Right lobe of liver (tissue), 6 donors: ENCODE data around the gene TEX35. TPM values are rescaled to one million over a fixed set of nuclear protein-coding genes. Genes with fewer than 3 reads are reported as not detected.
A peak's percentile ranks its signal among the peaks of the same experiment; 100 is the strongest.

ENCODE experiments used
- ATAC-seq, 4 donors: fragments of 200-7000 bp; cut with Tn5 transposase; one replicate each; pipeline ENCODE4 v1.9.1; 2020; ENCODE audit warnings: mild to moderate bottlenecking in 4 of 4, moderate library complexity in 4 of 4
- DNase-seq, 3 donors: peaks; one replicate each; pipeline ENCODE4 v3.0.0-alpha.2; 2020
- H3K27ac ChIP-seq, 3 donors: fragments of 200-600 bp; one replicate each; pipeline ENCODE4 v1.8.0; 2022
- H3K27me3 ChIP-seq, 2 donors: fragments of 200-600 bp; one replicate each; pipeline ENCODE4 v1.8.0; 2022
- H3K36me3 ChIP-seq, 4 donors: fragments of 200-600 bp; sonication (generic) in 1 of 4; one replicate each; pipeline versions ENCODE4 v1.5.1 to v1.8.0; 2017 to 2022; ENCODE audit warnings: control low read depth in 1 of 4
- H3K4me1 ChIP-seq, 4 donors: fragments of 200-600 bp; sonication (generic) in 1 of 4; one replicate each; pipeline versions ENCODE4 v1.5.1 to v1.8.0; 2017 to 2022; ENCODE audit warnings: control low read depth in 1 of 4
- H3K4me3 ChIP-seq, 3 donors: fragments of 200-600 bp; one replicate each; pipeline ENCODE4 v1.8.0; 2022
- H3K9me3 ChIP-seq, 4 donors: fragments of 200-600 bp; sonication (generic) in 1 of 4; one replicate each; pipeline versions ENCODE4 v1.5.1 to v1.8.0; 2017 to 2022; ENCODE audit warnings: control low read depth in 1 of 4
- CTCF ChIP-seq, 4 donors: fragments of 200-600 bp in 3 of 4; fragments of 450-650 bp in 1 of 4; IDR thresholded peaks; one replicate each; pipeline versions ENCODE4 v1.5.1 to v1.8.0; 2016 to 2022; ENCODE audit warnings: antibody characterized with exemption in 4 of 4, mild to moderate bottlenecking in 2 of 4
- POLR2A ChIP-seq: fragments of 450-650 bp; IDR thresholded peaks from one replicate; pipeline ENCODE4 v1.6.1; 2017; ENCODE audit warnings: antibody characterized with exemption, mild to moderate bottlenecking
- WGBS: methylation state at CpG from one replicate; pipeline ENCODE4 v1.1.6; 2018; ENCODE audit warnings: low coverage, low lambda C conversion rate; ENCODE audit not compliant: insufficient coverage; ENCODE audit errors: missing lambda C conversion rate; 5-methylcytosine and 5-hydroxymethylcytosine counted together
- intact Hi-C, 2 donors: fragments of 100-400 bp; cut with DNase I; formaldehyde crosslinking; loops; one replicate each; pipeline versions ENCODE4 v1.11.2 to v1.14.1; 2022
- total RNA-seq, 6 experiments: library from RNA; depleted of rRNA in 2 of 6; stranded (reverse); fragments of >200 nt in 2 of 6; fragmentation: NEBNext Ultra II Directional in 3 of 6; extraction: Animal tissue kit (Norgen Biotek cat#: 25700) in 3 of 6; gene quantifications; one replicate each; pipeline versions ENCODE4 v1.1.0 to v1.2.4, GENCODE V29; 2016 to 2023
- donor health status: DM: no; HTN: yes; CAD: no.
- donor health status: DM: no; HTN: no; CAD: no.
- donor health status: DM: no; HTN: no; CAD: no.
- donor health status: DM: no; HTN: yes; CAD: no.
- donor health status: DM: no; HTN: yes; CAD: no.

The TEX35 gene
- total RNA-seq, 6 experiments from 2014 or later = not detected

DNA sequence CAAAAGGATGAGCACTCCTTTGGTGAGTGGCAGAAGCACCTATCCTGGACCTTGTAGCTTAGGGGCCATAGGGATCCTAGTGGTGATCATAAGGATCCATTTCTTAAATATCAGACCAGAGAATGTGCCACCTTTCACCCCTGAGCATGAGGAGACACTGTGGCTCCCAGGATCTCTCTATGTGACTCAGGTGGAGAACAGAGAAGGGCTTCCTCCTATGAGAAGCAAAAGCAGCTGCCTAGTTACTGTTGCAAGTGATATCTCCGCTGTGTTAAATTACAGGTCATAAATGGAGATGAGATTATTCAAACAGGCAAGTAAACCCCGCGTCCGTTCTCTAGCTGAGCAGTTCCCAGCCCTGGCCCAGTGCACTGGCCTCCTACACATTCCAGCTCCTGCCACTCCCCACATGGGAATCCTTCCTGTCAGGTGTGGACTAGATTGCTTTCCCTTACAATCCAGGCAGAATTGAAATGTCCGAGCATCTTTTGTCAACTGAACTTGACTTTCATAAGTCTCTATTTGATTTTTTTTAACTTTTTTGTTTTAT lies 42.4 kb upstream of the TEX35 start:
- peak in 1 of 4 donors; percentile 30 for ATAC-seq
- no peaks in the 10 kb centered on the region for H3K4me1 ChIP-seq
- H3K27ac ChIP-seq = no peak overlapping the region
- H3K36me3 ChIP-seq = peaks cover 0 to 13% (median 4%) of the 10 kb centered on the region in 4 donors
- no peaks in the 10 kb centered on the region for H3K27me3 ChIP-seq
- intact Hi-C loops = no loop called here
- WGBS = 54% methylated on average over 1 of the region's 5 CpGs
- H3K9me3 ChIP-seq = no peaks in the 10 kb centered on the region
- H3K4me3 ChIP-seq = no peak overlapping the region
- no peak for TF ChIP-seq CTCF (IDR thresholded peaks at IDR 0.05)
- no peak for TF ChIP-seq POLR2A
- DNase-seq = no peak

- intact Hi-C loops = no loop called here
- ATAC-seq = no peak
- Histone ChIP-seq H3K36me3 (peaks cover 0 to 5% (median 2%) of the 10 kb centered on the region in 4 donors), H3K4me1 (no peaks in the 10 kb centered on the region), H3K27ac (no peak overlapping the region), H3K4me3 (no peak overlapping the region), H3K27me3 (no peaks in the 10 kb centered on the region), H3K9me3 (no peaks in the 10 kb centered on the region)
- TF ChIP-seq POLR2A (no peak), CTCF (IDR thresholded peaks at IDR 0.05) (no peak)
- DNase-seq = no peak
Measured at GRCh38 chr1:178472531-178472930, 40.4 kb upstream of the TEX35 start.

DNA sequence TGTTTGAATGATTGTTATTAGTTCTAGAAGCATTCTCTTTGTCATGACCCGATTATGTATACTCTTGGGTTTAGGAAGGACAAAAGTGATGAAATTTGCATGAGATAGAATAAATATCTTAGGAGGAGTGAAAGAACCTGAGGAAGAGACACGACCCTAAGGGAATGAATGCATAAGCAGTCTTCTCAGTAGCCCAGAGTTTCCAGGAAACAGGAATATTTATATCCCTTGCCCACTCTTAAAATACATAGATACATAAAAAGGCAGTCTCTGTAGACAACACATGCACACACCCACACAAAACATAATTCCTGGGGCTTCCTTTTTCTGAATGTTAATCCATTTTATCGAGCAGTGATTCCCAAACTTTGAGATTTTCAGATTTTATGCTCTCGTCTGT lies 35.5 kb upstream of the TEX35 start:
- Histone ChIP-seq H3K36me3 (peaks cover 0 to 4% (median 0%) of the 10 kb centered on the region in 4 donors), H3K9me3 (no peaks in the 10 kb centered on the region), H3K4me1 (no peaks in the 10 kb centered on the region), H3K4me3 (no peak overlapping the region), H3K27me3 (no peaks in the 10 kb centered on the region), H3K27ac (no peak overlapping the region)
- DNase-seq (no peak), ATAC-seq (no peak)
- TF ChIP-seq CTCF (IDR thresholded peaks at IDR 0.05) (no peak), POLR2A (no peak)
- WGBS = 86% methylated on average over 4 of the region's 4 CpGs
- intact Hi-C loops = no loop called here

DNA sequence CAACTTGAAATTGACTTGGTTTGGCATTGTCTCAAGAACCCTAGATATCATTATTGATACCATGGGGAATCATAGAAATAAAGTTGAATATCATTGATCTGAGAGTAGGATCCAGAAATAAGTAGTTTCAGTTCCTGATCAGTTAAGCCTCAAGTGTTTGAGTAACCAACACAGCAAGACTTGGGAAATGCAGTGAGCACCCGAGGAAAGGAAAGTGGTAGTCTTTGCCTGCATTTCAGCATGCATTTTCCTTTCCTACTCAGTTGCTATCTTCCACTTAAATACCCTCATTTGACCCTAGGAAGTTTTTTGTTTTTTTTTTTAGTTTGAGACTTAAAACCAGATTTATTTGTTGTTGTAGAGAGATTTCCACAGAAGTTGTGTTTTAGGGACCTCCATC lies 35.1 kb upstream of the TEX35 start:
- no peaks in the 10 kb centered on the region for H3K4me1 ChIP-seq
- H3K36me3 ChIP-seq = peaks cover 0 to 4% (median 0%) of the 10 kb centered on the region in 4 donors
- ATAC-seq = no peak
- no peak for DNase-seq
- H3K27me3 ChIP-seq = no peaks in the 10 kb centered on the region
- H3K27ac ChIP-seq = no peak overlapping the region
- TF ChIP-seq POLR2A (no peak), CTCF (IDR thresholded peaks at IDR 0.05) (no peak)
- H3K4me3 ChIP-seq = no peak overlapping the region
- 25% methylated on average over 1 of the region's 1 CpG for WGBS
- intact Hi-C loops = no loop called here
- H3K9me3 ChIP-seq = no peaks in the 10 kb centered on the region
